PFSK-1 (cell line): ENCODE data around the gene FIBP.

Experiments used
- FOXP2 ChIP-seq: optimal IDR thresholded peaks from 2 replicates; pipeline ENCODE3; 2011; ENCODE audit warnings: borderline replicate concordance, control low read depth, inconsistent platforms; ENCODE audit not compliant: insufficient read depth; ENCODE audit errors: extremely low read length, extremely low read depth
- POLR2AphosphoS5 ChIP-seq: IDR thresholded peaks from 2 replicates; pipeline ENCODE4 v1.6.1; 2012; ENCODE audit warnings: low read depth, mild to moderate bottlenecking, control low read depth, low read length, moderate library complexity
- REST ChIP-seq, 2 experiments: IDR thresholded peaks; 2 replicates each; pipeline versions ENCODE4 v1.6.1 to v1.8.0; 2011 to 2012; ENCODE audit warnings: low read depth in 2 of 2, low read length in 2 of 2, control low read depth in 1 of 2, inconsistent platforms in 1 of 2, mild to moderate bottlenecking in 1 of 2, moderate library complexity in 1 of 2; ENCODE audit not compliant: insufficient read depth in 1 of 2
- SIN3A ChIP-seq: IDR thresholded peaks from 2 replicates; pipeline ENCODE4 v1.6.1; 2012; ENCODE audit warnings: mild to moderate bottlenecking, low read length, moderate library complexity, borderline replicate concordance; ENCODE audit not compliant: insufficient read depth
- TAF1 ChIP-seq: IDR thresholded peaks from 2 replicates; pipeline ENCODE4 v1.6.1; 2012; ENCODE audit warnings: low read length, control low read depth, borderline replicate concordance; ENCODE audit not compliant: insufficient read depth

The FIBP gene

GRCh38 chr11:65858681-65859087, 29.6 kb downstream of the FIBP start:
- TF ChIP-seq FOXP2 (no peak), TAF1 (no peak), SIN3A (no peak), POLR2AphosphoS5 (no peak), REST (IDR thresholded peaks at IDR 0.05; ENCODE audit: insufficient read depth in 1 of 2, low read depth in 2 of 2, low read length in 2 of 2) (no peak)

DNA sequence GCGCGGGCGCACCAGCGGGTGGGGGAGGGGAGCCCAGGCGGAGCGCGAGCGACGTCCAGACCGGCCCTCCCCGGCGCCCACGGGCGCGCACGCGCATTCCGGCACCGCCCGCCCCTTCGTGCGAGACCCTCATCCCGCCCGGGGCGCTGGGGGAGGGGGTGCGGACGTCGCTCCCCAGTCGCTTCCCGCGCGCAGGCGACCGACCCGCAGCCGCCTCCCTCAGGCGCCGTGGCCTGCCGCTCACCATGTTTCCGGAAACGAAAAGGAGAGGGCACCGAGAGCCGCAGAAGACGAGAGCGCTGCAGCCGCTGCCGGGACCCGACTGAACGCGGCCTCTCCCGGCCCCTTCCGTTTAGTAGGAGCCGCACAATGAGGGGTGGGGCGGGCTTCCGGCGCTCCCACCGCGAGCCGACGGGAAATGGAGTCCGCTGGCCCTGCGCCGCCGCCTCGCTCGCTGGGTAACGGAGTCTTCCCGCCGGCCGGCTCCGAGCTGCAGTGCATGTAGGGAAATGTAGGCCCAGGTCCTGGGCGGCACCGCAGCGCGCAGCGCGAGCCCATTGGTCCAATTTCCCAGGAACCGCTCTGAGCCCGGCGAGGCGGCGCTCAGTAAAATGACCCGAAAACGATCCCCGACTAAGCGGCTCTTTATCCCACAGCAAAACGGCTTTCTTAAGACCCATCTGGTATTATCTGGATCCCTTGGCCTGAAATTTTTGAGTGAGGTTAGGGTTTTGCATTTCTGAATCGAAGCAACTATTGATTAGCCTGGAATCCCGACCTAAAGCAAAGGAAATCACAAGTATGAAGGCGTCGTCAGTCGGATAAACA, 30.2 kb downstream of the FIBP start, which contains the start of gene CFL1:
Gene CFL1, minus strand, starts transcription at position 328 of the 828 bp plus-strand sequence. Its CDS starts 81 bp downstream, at position 247.
- TF ChIP-seq REST (IDR thresholded peaks at IDR 0.05; ENCODE audit: insufficient read depth in 1 of 2, low read depth in 2 of 2, low read length in 2 of 2): peak in 1 of 2 experiments; percentile 64; a peak in 1 of 4 replicates
- TF ChIP-seq TAF1: peak; percentile 97
- peak; percentile 100 for TF ChIP-seq POLR2AphosphoS5
- peak; percentile 96; the same call in 1 of the 2 replicates for TF ChIP-seq SIN3A
- no peak for TF ChIP-seq FOXP2

DNA sequence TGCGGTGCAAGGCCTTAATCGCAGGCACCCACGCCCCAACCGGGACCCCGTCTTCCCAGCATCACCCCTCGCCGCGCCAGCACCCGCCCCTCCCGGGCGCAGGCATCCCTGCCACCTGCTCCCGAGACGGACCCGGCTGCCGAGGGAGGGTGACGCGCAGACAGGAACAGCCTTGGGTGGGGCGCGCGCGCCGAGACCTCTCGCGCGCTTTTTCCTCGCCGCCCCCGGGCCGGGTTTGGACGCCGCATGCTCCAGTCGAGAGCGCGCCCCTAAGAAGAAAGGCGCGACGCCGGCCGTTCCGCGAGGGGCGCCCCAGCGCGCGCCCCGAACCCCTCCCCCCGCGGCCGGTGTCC, 30.8 kb downstream of the FIBP start:
- TF ChIP-seq REST (IDR thresholded peaks at IDR 0.05; ENCODE audit: insufficient read depth in 1 of 2, low read depth in 2 of 2, low read length in 2 of 2): no peak

GRCh38 chr11:65856689-65857499, 31.4 kb downstream of the FIBP start:
- no peak for TF ChIP-seq FOXP2
- TF ChIP-seq POLR2AphosphoS5: no peak; the same call in 1 of the 2 replicates
- TF ChIP-seq REST (IDR thresholded peaks at IDR 0.05; ENCODE audit: insufficient read depth in 1 of 2, low read depth in 2 of 2, low read length in 2 of 2): no peak
- no peak for TF ChIP-seq TAF1
- no peak for TF ChIP-seq SIN3A
